Panc1 (cell line): ENCODE measurements around the gene TRIM39.

Experiments used
- CTCF ChIP-seq: fragments of 450-650 bp; IDR thresholded peaks from 2 replicates; pipeline ENCODE4 v1.5.1; 2017; ENCODE audit warnings: mild to moderate bottlenecking
- POLR2AphosphoS5 ChIP-seq: IDR thresholded peaks from 2 replicates; pipeline ENCODE4 v1.6.1; 2012; ENCODE audit warnings: mild to moderate bottlenecking, low read depth, low read length, moderate library complexity
- REST ChIP-seq, 2 experiments: IDR thresholded peaks; 2 replicates each; pipeline ENCODE4 v1.6.1; 2011 to 2012; ENCODE audit warnings: low read depth in 2 of 2, control low read depth in 1 of 2, low read length in 1 of 2, mild to moderate bottlenecking in 1 of 2, moderate library complexity in 1 of 2; ENCODE audit not compliant: insufficient read depth in 1 of 2
- SIN3A ChIP-seq: IDR thresholded peaks from 2 replicates; pipeline ENCODE4 v1.6.1; 2012; ENCODE audit warnings: low read depth, mild to moderate bottlenecking, low read length, moderate library complexity, borderline replicate concordance; ENCODE audit not compliant: insufficient read depth
- TCF7L2 ChIP-seq: IDR thresholded peaks from 2 replicates; pipeline ENCODE4 v1.6.1; 2011; ENCODE audit warnings: mild to moderate bottlenecking, low read depth, low read length, inconsistent platforms

GRCh38 chr6:30386166-30386565 is 59.4 kb downstream of the TRIM39 start:
- no peak for TF ChIP-seq POLR2AphosphoS5
- TF ChIP-seq CTCF = no peak
- TF ChIP-seq TCF7L2 = no peak
- TF ChIP-seq SIN3A = no peak
- TF ChIP-seq REST (IDR thresholded peaks at IDR 0.05; ENCODE audit: insufficient read depth in 1 of 2, low read depth in 2 of 2, low read length in 1 of 2) = no peak
